HG03196 (cell line): Measurements from ENCODE around the gene GCAT.

Source experiments
- ATAC-seq: cut with Tn5 transposase; IDR thresholded peaks from one replicate; pipeline ENCODE4 v1.9.1; 2021; ENCODE audit not compliant: unreplicated experiment

The GCAT gene

DNA sequence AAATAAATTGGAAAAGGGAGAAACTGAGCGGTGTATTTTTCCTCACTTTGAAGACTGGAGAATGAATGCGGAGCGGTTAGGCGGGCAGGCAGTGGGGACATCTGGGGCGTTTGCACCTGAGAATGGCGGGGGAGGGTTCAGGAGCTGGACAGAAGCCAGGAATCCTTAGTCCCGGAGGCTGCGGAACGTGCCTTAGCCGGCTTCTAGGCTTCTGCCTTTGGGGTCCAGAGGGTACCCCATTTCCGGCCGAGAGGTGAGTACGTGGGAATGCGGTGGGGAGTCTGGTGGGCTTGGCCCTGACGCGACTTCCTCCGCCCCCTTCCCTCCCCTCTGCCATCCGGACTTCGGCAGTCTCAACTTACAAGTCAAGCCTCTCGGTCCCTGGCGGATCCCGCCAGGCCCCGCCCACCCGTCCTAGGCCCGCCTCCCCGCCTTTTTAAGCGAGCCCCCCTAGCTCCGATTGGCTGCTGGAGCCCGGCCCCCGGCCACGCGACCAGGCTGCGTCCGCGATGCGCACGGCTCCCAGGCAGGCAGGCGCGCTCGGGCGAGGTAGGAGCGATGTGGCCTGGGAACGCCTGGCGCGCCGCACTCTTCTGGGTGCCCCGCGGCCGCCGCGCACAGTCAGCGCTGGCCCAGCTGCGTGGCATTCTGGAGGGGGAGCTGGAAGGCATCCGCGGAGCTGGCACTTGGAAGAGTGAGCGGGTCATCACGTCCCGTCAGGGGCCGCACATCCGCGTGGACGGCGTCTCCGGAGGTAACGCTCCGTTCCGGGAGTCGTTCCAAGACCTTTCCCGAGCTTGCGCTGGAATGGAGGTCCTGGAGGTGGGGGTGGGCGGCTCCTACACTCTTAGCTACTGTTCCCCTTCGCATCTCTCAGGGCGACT is at the start of gene GCAT:
Gene GCAT, plus strand, starts transcription at position 525 of the 884 bp plus-strand sequence. Its CDS starts 34 bp downstream, at position 559.
- ATAC-seq, result peak; percentile 84

DNA sequence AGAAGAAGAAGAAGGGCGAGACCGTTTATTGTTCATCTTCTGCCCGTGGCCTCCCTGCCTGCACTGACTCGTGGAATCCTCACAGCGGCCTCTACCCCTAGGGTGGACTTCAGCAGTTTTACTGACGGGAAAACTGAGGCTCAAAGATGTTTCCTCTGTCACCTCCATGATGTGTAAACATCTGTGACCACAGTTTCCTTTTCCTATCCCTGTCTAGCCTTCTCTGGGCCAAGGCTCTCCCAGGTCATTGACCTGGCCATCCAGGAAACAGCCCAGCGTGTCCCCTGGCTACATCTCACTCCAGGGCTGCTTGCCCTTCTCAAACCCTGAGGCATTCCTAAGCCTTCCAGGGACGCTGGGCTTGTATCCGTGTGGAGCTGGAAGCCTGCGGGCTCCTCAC is 49.0 kb upstream of the GCAT start:
- no peak for ATAC-seq

DNA sequence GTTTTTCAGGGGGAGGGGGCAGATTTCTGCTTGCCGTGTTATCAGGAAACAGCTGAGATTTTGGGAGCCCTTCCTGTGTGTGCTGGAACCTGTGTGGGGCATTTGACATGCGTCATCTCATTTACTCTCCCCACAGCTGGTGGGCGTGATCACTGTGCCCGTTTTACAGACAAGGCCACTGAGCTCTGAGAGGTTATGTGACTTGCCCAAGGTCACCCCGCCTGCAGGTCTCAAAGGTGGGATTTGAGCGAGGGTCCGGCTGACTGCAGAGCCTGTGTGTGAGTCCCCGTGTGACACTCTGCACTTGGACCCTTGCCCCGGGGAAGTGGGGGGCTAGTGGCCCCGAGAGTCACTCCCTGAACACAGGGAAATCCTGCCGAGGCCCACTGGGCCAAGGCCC is 48.5 kb upstream of the GCAT start:
- ATAC-seq, result no peak

DNA sequence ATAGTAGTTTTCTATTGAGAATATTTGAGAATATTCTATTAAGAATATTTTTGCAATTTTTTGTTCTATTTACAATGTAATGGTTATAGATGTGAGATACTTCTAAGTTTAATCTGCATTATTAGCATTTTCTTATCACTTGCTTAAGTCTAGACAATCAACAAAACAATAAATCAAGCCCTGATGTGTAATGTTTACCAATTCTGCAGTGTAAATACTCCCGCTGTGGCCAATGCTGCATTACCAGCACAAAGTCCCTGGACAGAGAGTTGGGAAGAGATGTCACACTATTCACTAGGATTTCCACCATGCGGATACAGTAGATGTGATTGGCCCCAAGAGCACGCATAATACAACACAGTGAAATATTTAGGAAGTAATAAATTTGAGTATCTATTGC is 47.6 kb upstream of the GCAT start:
- no peak for ATAC-seq

DNA sequence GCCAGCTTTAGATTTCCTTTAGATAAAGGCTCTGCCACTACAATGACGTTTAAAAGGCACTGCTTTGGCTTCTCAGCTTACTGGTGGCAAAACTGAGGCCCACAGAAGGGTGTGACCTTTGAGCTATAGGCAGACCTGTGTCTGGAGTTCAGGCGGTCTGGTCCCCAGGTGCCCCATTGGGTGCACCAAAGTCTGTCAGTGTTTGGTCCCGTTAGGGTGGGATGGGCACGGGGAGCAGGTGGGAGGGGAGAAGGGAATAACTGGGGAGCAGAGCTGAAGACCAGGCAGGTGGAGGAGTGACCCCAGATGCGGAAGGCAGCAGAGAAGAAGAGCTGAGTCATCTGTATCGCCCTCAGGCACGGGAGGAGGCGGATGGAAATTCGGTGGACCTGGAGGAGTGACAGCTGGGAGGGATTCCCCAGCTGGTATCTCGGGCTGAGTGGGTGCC is 45.3 kb upstream of the GCAT start:
- ATAC-seq, result no peak

DNA sequence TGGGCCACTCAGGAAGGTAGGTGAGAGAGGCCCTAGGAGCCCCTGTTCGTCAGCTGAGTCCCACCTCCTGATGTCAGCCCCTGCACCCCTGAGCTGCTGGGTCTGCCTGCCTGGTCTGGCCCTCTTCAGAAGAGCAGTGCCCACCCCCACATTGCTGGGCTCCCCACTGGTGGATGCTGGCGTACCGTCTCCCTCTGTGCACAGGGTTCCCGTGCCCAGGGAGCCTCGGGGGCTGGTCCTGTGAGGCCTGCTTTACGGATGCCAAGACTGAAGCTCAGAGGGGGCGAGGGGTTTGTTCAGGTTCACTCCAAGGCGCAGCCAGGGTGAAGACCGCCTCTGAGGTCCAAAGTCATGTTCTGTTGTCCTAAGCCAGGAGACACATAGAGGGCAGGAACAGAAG is 44.7 kb upstream of the GCAT start:
- ATAC-seq, result no peak

DNA sequence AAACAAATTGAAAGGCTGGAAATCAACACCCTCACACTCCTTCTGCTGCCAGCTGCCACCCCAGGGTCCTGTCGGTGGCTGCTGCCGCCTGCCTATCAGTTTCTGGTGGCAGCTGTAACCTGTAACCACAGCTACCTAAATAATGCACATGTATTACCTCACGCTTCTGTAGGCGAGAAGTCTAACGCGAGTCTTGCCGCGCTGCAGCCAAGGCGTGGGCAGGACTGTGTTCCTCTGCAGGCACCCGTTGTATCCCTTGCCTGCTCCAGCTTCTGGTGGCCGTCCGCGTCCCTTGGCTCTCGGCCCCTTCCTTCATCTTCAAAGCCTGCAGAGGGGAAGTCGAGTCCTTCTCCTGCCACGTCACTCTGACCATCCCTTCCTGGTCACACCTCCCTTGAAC is 44.1 kb upstream of the GCAT start:
- ATAC-seq, result no peak

DNA sequence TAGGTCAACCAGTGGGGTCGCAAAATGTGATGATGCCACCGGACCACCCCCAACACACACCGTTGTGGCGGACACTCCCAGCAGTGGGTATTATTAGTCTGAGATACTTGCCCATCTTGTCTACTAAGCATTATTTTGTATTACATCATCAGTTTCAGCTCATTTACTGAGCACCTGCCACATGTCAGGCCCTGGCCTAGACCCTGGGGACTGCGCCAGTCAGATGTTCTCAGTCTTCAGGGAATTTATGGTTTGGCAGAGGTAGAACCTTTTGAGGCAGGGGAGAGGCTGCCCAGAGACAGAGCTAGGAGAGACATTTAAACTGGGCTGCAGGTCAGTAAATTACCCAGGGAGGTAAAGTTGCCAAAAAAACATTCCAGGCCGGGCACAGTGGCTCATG is 43.1 kb upstream of the GCAT start:
- ATAC-seq, result no peak

DNA sequence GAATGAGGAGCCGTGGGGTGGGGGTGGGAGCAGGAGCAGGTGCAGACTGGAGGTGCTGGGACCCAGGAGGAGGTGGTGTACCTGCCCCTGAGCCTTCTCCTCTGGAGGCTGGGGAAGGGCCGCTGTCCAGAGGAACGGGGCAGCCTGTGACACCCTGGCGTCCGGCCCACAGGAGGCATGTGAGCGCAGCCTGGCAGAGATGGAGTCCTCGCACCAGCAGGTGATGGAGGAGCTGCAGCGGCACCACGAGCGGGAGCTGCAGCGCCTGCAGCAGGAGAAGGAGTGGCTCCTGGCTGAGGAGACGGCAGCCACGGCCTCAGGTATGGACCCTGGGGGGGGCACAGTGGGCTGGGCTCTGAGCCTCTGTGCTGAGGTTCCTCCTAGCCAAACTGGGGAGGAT is 42.2 kb upstream of the GCAT start:
- no peak for ATAC-seq

DNA sequence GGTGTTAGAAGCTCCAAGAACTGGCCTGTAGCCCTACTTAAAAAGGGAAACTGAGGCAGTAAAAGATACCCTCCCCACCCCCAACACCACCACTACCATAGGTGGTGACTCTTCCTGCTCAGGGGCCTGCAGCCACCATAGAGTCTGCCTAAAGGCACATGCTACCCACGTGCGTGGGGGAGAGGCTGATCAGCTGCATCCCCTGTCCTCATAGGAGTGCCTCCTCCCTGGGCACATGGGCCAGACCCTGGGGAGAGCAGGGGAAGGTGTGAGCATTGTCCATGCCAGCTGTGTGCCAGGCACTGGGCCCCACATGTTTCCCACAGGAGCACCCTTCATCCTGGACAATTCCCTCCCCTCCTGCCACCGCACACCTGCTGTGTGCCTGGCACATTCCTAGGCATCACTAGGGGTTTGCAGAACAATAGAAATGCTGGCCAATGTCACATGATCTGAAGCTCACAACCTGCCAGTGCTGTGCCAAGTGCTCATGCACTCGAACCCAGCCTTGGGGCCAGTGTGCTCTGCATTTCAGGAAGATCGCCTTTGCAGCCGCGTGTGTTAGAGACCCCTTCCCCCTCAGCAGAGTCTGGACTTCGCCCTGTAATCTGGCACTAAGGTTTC is 41.7 kb upstream of the GCAT start:
- ATAC-seq, result no peak

DNA sequence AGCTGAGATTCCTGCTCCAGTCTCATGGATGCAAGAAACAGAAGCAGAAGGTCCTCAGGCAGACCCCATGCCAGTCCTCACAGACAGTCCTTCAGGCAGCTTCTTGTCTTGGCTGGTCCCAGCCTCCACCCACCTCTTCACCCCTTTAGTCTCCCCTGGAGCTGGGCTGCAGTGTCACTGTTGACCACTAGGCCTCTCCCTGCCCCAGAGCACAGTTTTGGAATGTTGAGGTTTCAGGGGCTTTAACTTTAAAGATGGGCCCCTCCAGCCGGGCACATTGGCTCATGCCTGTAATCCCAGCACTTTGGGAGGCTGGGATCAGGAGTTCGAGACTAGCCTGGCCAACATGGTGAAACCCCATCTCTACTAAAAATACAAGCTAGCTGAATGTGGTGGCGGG is 39.5 kb upstream of the GCAT start:
- ATAC-seq, result no peak

DNA sequence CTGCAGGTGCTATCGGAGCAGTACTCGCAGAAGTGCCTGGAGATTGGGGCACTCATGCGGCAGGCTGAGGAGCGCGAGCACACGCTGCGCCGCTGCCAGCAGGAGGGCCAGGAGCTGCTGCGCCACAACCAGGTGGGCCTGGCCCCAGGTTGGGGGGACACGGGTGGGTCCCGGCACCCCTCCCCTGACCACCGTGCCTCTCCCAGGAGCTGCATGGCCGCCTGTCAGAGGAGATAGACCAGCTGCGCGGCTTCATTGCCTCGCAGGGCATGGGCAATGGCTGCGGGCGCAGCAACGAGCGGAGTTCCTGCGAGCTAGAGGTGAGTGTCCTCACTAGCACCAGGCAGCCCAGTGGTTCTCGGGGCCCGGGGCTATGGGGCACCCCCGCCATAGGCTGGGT is 38.7 kb upstream of the GCAT start:
- no peak for ATAC-seq

DNA sequence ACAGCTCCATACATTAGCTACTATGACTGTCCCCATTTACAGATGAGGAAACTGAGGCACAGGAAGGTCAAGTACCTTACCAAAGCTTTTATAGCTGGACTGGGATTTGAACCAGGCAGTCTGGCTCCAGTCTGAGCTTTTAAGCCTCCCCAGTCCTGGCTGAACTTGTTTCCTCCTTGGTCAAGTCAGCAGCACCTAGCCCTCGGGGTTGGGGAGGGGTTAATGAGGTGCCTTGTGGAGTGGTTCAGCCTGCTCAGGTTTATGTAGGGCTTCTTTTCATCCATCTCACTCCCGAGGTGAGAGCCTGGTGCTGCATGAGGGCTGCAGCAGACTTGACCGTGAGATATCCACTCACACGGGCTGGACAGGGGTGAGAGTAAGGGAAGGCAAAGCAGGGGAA is 36.7 kb upstream of the GCAT start:
- ATAC-seq, result no peak

DNA sequence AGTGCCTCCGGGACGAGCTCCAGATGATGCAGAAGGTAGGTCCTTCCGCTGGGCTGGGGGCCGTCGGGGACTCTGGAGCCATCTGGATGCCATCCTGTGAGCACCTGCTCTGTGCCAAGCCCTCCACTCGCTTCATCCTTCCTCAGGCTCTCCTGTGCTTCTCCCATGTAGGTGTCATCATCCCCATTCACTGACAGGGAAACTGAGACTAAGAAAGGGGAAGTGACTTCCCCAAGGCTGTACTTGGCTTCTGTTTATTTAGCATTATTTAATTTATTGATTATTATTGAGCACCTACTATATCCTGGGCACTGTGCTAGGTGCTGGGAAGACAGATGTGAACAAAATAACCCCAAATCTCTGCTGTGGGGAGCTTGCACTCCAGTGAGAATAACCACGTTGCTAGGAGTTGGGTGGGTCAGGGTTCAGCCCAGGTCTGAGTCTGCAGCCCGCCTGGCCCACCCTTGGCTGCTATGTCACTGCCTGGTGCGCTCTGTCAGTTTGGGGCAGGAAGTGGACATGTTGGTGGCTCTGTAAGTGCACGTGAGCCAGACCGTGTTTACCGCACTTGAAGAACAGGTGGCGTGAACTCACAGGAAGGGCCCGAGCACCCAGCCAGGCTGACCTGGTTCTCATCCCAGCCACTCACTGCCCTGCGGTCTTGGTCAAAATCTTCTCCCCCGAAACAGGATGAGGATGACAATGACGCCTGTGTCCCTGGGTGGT is 35.9 kb upstream of the GCAT start:
- no peak for ATAC-seq

DNA sequence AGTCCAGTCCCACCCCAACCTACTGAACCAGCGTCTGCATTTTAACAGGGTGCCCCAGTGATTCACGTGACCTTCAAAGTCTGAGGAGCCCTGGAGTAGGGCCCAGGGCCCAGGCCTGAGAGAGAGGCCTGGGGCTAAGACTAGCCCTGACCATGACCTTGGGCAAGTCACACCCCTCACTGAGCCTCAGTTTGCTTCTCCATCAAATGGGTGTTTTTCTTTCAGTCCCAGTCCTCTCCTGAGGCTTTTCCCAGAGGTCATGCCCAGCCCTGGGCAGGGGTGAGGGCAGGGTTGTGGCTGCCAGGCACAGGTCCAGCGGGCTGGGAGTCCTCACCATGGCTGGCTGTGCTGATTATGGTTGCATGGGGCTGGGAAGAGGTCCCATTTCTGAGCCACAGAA is 33.0 kb upstream of the GCAT start:
- no peak for ATAC-seq

DNA sequence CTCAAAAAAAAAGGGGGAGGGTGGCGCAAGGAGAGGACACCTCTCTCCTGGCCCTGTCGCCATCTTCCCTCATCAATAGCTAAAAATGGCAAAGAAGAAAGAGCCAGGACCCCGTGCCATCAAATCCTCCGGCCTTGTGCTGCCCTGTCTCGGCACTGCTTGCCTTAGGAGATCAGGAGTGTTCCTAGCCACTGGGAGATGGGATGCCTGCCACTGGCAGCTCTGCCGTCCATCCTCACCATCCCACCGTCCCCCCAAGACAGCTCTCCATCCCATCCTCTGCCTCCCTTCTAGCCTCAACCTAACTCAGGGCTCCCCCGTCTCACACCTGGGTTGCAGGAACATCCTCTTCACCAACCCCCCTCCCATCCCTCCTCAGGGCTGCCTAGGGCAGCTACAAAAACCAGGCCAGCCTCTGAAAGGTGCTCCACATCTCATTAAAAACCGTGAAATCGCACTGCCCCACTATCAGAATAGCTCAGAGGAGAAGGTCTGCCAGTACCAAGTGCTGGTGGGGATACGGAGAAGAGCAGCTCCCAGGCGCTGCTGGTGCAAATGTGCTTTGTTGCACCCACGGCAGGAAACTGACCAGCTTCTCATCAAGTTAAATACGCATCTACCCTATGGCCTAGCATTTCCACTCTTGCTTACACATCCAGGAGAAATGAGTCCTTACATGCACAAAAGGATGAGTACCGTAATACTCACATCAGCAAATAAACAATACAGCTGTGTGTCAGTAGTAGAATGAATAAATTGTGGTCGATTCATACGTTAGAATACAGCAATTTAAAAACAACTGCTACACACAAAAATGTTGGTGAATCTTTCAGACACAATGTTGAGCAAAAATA is 31.7 kb upstream of the GCAT start:
- no peak for ATAC-seq

DNA sequence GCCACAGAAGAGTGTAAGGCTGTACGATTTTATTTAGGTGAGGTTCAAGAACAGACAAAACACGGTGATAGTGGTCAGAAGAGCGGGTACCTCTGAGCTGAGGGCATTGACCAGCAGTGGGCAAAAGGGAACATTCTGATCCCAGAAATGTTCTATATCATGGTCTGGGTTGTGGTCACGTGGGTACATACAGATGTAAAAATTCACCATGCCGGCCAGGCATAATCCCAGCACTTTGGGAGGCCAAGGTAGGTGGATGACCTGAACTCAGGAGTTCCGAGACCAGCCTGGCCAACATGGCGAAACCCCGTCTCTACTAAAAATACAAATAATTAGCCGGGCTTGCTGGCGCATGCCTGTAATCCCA is 31.1 kb upstream of the GCAT start:
- no peak for ATAC-seq

DNA sequence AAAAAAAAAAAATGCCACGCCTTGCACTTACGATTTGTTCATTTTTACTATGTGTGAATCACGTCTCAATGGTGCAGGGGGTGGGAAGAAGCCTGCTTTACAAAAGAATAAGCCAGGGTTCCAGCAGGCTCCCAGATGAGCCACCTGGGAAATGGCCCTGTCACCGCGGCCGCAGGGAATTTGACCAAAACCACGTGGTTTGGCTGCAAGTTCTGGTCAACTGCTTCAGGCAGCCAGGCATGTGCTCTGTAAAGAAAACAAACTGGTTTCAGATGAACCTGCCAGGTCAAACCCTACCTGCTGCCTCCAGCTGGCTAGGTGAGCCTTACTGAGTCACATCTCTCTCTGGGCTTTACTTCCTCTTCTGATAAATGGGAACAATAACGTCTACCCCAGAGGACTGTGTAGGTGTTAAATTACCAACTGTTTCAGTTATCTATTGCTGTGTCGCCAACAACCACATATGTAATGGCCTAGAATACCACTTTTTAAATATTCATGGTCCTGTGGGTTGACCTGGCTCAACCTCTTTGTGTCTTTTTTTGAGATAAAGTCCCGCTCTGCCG is 30.5 kb upstream of the GCAT start:
- ATAC-seq, result no peak

DNA sequence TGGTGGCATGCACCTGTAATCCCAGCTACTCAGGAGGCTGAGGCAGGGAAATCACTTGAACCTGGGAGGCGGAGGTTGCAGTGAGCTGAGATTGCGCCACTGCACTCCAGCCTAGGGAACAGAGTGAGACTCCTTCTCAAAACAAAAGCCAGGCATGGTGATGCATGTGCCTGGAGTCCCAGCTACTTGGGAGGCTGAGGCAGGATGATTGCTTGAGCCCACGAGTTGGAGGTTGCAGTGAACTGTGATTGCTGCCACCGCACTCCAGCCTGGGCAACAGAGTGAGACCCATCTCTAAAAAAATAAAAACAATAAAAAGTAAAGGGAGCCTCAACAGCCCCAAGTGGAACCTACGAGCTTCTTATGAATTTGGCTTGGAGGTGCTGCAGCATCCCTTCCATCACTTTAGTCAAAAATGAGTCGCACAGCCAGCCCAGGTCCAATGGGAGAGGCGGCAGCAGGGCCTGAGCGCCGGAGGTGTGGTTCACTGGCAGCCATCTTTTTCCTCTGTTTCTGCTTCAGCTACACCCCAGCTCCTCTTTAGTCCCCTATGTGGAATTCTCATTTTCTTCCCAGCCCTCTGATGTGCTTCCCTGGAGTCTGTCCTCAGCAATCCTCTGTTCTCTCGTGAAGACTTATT is 29.2 kb upstream of the GCAT start:
- no peak for ATAC-seq

DNA sequence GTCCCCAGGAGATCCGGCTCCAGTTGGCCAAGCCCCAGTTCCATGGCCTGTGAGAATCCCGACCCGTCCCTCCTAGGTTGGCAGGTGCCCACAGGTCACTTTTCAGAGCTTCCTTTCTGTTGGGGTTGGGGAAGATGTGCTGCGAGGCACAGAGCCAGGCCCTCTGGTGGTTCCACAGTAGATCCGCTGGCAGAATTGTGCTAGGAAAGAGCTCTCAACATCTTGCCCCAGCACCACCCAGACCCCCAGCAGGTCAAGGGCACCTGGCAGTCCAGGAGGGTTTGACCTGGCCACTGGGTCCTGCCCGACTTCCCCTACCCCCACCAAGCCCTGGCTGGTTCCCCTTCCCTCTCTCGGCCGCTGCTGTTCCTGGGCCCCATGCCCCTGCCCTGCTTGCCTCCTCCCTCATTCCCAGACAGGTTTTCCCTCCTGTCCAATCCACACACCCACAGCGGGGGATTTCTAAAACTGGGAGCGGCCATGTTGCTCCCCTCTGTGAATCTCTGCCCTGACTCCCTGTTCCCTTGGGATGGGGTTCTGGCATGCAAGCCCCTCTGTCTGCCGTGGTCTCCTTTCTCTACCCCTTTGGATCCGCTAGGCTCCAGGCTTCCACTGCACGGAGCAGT is 26.2 kb upstream of the GCAT start:
- ATAC-seq, result no peak
